NCI-H2196 treated with DMSO at 0.1 percent for 48 hours (cell line): ENCODE measurements around the gene TUBB4B.
A peak's percentile ranks its signal among the peaks of the same experiment; 100 is the strongest.
"Not testable (repeated sequence)": the region's sequence is repeated elsewhere in the genome, so short reads cannot be mapped to it uniquely, and the experiment has no call there.

Source experiments
- DNase-seq: peaks from one replicate; lab custom pipeline; 2025; ENCODE audit not compliant: unreplicated experiment; lab: John Stamatoyannopoulos, UW

Gene TUBB4B

DNA sequence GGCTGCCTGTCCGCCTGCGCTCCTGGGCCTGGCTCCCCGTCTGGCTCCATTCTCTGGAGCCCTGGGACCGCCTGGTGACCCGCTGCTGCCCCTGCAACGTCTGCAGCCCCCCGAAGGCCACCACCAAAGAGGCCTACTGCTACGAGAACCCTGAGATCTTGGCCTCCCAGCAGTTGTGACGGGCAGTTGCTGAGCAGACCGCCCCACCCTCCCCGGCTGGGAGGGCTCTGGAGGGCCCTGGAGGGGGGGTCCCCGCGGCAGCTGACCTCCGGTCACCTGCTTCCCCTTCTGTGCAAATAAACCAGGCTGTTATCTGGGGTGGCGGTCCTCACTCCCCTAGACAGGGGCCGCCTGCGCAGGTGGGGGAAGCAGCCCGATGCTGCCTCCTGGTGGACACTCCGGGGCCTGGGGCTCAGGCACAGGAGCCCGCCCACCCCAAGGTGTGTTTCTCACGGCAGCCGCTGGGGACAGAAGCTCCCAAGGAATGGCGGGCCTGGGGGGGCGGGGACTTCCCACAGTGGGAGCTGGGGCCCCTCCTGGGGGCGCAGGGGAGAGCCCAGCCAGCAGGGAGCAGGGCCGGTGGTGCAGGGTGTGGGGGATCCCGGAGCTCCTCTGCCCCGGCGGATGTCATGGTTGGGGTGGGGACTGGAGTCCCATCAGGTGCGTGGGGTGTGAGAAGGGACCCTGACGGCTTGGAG, 4.7 kb upstream of the TUBB4B start:
- DNase-seq: peak; percentile 67

- peak; percentile 63 for DNase-seq
Measured at GRCh38 chr9:137236936-137237421, 4.1 kb upstream of the TUBB4B start.

DNA sequence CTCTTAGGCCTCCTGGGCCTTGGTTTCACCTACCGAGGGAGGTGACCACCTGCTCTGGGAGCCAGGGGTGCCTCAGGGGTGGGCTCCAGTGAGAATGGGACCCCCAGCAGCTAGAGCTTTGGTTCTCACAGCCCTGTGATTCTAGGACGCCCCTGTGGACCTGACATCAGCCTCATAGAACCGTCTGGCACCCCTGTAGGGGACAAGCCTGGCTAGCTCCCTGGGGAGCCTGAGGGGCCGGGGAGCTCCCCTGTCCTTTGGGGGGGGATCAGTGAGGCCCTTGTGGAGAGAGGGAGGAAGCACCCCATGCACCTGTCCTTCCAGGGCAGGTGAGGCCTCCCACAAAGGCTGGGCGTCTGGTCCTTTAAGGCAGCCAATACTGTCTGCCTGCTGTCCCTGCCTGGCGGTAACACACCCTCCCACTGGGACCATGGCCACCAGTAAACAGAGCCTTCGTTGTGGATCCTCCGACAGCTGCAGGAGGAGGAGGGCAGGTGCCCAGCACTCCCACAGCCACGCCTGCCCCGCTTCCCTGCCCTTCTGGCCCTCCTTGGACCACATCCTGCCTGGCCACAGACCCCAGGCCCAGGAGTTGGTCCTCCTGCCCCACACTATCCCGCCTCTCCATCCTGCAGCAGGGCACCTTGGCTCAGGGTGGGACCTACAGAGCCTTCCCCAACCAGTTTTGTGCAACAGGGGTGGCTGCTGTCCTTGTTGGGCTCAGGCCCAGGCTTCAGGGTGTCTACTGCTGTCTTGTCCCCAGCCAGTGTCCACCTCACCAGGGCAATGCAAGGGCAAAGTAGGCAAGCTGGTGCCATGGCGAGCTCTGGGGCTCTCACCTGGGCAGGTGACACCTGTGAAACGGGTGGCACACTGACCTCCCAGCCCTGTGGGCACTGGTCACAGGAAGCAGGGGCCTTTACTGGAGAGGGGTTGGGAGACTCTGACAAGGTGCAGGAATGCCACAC, 3.0 kb upstream of the TUBB4B start:
- peak; percentile 80 for DNase-seq

DNA sequence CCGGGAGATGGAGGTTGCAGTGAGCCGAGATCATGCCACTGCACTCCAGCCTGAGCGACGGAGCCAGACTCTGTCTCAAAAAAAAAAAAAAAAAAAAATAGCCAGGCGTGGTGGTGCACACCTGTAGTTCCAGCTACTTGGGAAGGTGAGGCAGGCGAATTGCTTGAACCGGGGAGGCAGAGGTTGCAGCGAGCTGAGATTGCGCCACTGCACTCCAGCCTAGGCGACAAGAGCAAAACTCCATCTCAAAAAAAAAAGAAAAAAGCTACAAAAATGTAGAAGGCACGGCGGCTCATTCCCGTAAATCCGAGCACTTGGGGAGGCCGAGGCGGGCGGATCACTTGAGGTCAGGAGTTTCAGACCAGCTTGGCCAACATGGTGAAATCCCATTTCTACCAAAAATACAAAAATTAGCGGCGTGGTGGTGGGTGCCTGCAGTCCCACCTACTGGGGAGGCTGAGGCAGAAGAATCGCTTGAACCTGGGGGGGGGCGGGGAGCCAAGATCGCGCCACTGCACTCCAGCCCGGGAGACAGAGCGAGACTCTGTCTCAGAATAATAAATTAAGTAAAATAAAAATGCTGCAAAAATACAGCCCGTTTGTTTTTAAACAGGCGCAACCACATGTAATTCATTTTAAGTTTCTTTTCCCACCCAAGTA, 1.4 kb upstream of the TUBB4B start:
- not testable (repeated sequence) for DNase-seq

DNA sequence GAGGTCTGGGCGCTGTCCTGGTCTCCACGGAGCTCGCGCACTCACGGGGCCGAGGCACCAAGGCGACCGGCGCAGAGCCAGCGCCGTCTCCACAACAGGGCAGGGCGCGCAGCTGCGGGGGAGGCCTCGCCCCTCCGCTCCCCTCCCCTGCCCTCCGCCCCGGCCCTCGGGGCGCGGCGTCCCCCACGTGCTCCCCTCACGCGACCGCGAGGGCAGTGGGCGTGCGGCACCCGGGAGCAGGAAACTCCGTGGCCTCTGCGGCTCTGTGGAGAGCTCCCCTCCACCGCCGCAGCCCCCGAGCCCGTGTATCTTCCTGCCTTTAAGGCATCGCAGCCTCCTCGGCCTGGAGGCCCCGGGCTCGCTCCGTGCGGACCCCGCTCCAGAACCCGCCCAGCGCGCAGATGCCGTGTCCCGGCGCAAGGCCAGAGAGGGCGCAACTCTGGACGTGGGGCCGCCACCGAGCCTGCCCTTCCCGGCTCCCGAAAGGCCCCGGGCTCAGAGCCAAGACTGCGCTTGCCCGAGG, 708 bp upstream of the TUBB4B start:
- DNase-seq: peak; percentile 32

DNA sequence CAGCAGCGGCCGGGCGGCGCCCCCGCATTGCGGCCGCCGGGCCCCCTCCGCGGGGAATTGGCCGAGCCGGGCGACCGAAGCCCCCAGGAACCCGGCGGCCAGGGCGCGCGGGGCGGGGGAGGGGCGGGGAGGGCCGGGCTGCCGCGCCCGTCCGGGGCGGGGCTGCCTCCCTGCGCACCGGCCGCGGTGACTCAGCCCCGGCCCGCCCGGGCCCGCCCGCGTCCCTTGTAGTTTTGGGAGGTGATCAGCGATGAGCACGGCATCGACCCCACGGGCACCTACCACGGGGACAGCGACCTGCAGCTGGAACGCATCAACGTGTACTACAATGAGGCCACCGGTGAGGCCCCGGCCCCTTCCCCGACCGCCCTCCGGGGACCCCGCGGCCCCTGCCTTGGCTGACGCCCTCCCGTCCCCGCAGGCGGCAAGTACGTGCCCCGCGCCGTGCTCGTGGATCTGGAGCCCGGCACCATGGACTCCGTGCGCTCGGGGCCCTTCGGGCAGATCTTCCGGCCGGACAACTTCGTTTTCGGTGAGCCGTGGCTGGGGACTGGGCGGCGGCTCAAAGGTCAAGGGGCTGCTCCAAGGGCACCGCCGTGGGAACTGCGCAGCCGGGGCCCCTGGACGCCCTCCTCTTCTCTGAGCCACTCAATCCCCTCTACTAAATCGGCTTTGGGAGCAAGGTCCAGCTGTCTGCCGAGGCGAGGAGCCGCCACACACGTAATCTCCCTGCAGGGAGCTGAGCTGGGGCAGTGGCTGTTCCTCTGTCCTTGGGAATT, 592 bp downstream of the TUBB4B start:
- DNase-seq: no peak

DNA sequence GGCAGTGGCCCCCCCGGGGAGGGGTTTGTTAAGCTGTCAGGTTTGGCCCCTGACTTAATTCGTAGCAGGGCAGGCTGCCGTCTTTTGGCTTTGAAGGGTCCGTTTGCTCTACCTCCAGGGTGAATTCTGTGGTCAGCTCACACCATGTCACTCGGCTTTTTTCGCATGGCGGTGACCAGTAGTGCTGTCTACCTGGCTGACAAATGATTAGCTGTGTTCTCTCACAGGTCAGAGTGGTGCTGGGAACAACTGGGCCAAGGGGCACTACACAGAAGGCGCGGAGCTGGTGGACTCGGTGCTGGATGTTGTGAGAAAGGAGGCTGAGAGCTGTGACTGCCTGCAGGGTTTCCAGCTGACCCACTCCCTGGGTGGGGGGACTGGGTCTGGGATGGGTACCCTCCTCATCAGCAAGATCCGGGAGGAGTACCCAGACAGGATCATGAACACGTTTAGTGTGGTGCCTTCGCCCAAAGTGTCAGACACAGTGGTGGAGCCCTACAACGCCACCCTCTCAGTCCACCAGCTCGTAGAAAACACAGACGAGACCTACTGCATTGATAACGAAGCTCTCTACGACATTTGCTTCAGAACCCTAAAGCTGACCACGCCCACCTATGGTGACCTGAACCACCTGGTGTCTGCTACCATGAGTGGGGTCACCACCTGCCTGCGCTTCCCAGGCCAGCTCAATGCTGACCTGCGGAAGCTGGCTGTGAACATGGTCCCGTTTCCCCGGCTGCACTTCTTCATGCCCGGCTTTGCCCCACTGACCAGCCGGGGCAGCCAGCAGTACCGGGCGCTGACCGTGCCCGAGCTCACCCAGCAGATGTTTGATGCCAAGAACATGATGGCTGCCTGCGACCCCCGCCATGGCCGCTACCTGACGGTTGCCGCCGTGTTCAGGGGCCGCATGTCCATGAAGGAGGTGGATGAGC, 1.4 kb downstream of the TUBB4B start:
- no peak for DNase-seq

DNA sequence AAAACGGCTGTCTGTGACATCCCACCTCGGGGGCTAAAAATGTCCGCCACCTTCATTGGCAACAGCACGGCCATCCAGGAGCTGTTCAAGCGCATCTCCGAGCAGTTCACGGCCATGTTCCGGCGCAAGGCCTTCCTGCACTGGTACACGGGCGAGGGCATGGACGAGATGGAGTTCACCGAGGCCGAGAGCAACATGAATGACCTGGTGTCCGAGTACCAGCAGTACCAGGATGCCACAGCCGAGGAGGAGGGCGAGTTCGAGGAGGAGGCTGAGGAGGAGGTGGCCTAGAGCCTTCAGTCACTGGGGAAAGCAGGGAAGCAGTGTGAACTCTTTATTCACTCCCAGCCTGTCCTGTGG, 2.2 kb downstream of the TUBB4B start:
- not testable (repeated sequence) for DNase-seq

DNA sequence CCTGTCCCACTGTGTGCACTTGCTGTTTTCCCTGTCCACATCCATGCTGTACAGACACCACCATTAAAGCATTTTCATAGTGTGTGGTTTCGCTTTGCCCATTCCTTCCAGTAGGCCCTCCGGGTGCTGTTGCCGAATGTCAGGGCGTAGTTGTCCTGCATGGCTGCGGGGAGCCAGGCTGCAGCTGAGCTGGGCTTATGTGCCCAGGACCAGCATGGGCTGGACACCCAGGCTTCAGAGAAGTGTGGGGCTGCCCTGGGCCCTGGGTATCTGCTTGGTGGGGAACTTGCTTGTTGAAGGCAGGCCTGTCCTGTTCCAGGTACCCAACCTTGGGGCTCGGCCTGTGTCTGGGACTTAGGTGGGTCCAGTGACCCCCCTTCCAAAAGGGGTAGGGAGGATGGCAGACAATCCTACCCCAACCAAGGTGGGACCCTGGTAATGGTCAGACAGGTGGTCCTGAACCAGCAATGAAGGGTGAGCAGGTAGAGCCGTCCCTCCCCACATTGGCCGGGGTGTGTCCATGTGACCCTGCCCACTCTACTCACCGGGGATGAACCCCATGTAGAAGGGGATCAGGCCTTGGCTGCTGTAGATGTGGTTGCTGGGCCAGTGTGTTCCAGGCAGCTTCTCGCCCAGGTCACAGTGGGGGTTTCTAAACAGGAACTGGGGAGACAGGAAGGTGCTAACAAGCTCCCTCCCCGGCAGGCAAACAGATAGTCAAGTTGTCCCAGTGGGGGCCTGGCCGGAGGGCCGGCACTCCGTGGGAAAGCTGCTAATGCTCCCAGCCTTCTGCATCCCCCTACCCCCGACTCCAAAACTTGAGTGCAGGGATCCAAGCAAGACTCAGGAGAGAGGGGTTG, 2.8 kb downstream of the TUBB4B start:
- DNase-seq: no peak

DNA sequence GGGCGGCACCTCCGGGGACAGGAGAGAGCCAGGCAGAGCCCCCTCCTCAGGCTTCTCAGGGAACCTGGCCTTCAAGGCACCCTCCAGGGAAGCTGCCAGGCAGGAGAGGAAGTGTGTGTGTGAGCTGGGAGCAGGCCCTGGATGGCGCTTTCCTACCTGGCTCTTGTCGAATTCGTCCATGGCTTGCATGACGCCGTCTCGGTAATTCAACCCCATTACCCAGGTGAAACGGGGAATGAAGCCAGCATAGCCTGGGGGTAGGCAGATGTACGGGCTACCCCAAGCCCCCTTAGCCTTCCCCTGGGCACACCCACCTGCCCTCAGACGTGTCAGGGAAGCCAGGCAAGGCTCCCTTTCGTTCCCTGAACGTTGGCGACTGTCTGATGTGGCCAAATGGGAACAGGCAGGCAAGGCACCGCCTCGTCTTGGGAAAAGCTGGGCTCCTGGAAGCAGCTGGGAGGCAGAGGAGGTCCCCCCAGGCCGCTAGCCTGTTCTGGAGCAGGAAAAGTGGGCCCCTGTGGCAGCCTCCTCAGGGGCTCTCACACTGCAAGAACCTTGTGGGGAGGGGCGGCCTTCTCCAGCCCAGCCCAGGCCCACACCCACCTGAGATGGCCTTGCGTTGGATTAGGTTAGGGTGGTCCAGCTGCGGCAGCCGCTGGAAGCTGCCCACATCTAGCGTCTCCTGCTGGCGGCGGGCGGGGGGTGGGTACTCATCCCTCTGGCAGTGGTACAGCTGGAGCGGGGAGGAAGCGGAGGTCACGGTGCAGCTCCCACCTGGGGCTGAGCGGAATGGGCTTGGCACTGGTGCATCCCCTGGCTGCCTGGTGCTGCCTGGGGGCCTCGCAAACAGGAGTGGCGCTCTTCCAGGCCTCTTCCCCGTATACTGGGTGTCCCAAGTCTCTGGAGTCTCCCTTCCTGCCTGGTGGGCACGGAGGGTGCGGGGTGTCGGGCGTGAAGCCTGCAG, 3.7 kb downstream of the TUBB4B start:
- DNase-seq: no peak

GRCh38 chr9:137245450-137246421, 4.6 kb downstream of the TUBB4B start:
- no peak for DNase-seq

GRCh38 chr9:137247135-137247915, 6.2 kb downstream of the TUBB4B start:
- DNase-seq: peak; percentile 31

GRCh38 chr9:137247916-137248175, 6.8 kb downstream of the TUBB4B start:
- no peak for DNase-seq

DNA sequence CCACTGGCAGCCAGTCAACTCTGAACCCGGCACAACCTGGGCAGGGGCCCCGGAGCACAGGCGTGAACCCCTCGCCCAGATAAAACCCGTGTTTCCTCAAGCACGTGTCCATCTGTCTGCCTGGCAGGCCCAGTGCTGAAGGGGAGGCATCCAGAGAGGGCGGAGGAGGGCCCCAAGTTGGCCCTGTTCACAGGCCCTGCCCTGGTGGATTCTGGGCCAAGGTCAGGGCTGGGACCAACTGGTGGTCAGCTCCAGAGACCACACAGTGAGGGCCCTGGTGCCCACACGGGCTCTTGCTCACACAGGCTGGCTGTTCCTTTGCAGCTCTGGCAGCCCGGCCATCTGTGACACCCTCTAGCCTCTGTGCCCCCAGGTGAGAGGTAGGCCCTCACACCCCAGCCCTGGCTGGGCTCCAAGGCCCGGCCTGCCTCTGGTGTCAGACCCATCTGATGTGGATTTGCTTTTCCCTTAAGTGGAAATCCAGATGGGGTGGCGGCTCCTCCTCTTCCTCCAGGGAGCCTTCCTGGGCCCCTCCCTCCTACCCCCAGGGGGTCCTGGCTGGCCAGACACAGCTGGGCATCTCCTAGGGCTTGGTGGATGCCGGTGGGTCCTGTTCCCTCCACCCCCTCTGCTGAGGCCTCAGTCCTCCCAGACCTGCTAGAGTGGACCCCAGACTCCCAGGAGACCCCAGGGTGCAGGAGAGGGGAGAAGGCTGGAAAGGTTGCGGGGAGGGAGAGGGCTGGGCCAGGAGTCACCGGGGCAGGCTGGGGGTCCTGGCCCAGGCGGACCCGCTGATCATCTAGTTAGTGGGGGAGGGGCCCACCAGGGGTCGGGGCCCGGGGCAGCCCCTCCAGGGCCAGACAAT, 9.5 kb downstream of the TUBB4B start:
- no peak for DNase-seq

DNA sequence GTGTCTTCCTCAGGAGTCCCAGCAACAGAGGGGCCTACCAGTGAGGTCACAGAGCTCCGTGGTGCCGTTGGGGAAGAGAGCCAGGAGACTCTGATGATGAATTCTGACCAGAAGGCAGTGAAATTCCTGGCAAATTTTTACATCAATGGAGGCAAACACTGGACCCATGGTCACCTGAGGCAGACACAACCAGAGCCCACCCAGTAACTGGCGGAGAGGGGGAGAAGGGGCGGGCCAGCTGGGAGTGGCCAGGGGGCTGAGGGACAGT, 10.0 kb downstream of the TUBB4B start, which contains the start of gene STPG3:
STPG3 (plus strand) TSS at position 93 of the 268 bp plus-strand sequence; CDS start at position 94, 1 bp downstream.
- DNase-seq: no peak
